ENCODE data around the gene GPR17. TPM values are rescaled to one million over a fixed set of nuclear protein-coding genes. Genes with fewer than 3 reads are reported as not detected.

GPR17 gene
- total RNA-seq, 1 donor from 2014 or later = 0.18 TPM

DNA sequence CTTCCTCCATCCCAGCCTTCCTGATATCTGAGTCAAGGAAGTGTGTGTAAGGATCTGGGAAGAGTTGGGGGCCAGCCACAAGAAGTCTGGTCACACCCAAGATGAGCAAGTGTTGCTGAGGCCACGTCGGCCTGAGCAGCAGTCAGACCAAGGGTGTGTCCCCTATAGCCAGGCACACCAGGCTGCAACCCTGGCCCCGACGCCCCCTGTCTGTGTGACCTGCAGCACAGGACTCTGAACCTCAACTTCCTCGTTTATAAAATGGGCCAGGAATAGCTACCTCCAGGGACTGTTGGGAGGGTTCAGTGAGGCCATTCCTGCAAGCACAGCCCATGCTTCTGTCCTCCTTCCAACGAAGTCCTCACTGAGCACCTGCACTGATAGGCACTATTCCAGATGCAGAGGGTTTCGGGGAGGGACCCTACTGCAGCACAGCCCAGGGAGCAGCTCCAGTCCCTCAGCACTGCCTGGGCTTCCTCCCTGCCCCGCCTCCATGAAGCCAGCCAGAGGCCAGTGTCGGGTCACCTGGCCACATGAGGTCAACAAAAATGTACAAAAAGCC is 16.1 kb downstream of the GPR17 start:
- Histone ChIP-seq H3K4me1 (ENCODE audit: insufficient read depth, low read length) (peaks cover 4% of the 10 kb centered on the region), H3K9ac (ENCODE audit: low read length) (no peak overlapping the region), H3K4me2 (ENCODE audit: low read length) (no peak overlapping the region)

DNA sequence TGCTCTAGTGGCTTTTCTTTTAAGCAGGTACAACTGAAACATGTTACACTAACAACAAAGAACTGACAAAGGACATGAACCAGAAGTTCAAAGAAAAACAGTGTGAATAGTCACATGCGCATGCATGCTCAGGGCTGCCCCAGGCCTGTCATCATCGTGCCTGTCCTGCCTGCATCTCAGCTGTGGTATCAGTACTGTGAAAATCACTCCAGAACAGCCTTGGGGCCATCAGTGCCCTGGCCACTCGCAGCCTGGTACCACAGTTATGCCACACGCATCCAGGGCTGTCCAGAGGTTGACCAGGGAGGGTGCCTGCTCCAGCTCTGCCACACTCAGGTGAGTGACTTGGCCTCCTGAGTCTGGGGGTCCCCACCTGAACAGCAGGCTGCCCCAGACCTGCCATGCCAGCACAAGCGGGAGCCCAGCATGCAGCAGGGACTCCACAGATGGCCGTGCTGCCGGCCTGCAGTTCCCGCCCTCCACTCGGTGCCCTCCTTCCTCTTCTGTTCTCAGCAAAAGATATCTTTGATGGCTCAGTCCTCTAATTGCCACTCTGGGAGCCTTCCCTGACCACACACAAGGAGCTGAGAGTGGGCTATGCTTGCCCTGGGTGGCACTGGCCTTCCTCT is 17.1 kb downstream of the GPR17 start:
- no peak overlapping the region for H3K4me2 ChIP-seq (ENCODE audit: low read length)
- peaks cover 47% of the 10 kb centered on the region for H4K20me1 ChIP-seq (ENCODE audit: insufficient read depth, low read length)
- H3K27me3 ChIP-seq (ENCODE audit: insufficient read depth, low read length) = peaks cover 22% of the 10 kb centered on the region
- no peak overlapping the region for H2AFZ ChIP-seq (ENCODE audit: low read depth, low read length)
- H3K4me1 ChIP-seq (ENCODE audit: insufficient read depth, low read length) = peaks cover 4% of the 10 kb centered on the region
- H3K9ac ChIP-seq (ENCODE audit: low read length) = no peak overlapping the region
- no peak for DNase-seq (ENCODE audit: low read depth)
- H3K27ac Mint-ChIP-seq (ENCODE audit: unreplicated experiment) = no peak overlapping the region
- H3K4me1 Mint-ChIP-seq (ENCODE audit: low read depth, unreplicated experiment) = peaks cover 30% of the 10 kb centered on the region
- peaks cover 12% of the 10 kb centered on the region for H3K79me2 ChIP-seq (ENCODE audit: insufficient read depth, low read length)
- FAIRE-seq = no peak
- TF ChIP-seq, protein P1, sequence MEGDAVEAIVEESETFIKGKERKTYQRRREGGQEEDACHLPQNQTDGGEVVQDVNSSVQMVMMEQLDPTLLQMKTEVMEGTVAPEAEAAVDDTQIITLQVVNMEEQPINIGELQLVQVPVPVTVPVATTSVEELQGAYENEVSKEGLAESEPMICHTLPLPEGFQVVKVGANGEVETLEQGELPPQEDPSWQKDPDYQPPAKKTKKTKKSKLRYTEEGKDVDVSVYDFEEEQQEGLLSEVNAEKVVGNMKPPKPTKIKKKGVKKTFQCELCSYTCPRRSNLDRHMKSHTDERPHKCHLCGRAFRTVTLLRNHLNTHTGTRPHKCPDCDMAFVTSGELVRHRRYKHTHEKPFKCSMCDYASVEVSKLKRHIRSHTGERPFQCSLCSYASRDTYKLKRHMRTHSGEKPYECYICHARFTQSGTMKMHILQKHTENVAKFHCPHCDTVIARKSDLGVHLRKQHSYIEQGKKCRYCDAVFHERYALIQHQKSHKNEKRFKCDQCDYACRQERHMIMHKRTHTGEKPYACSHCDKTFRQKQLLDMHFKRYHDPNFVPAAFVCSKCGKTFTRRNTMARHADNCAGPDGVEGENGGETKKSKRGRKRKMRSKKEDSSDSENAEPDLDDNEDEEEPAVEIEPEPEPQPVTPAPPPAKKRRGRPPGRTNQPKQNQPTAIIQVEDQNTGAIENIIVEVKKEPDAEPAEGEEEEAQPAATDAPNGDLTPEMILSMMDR (IDR thresholded peaks at IDR 0.05; ENCODE audit: insufficient read depth, low read depth, low read length) = no peak
- TF ChIP-seq EZH2 (IDR thresholded peaks at IDR 0.05; ENCODE audit: insufficient read depth, low read length) = no peak
- peaks cover 9% of the 10 kb centered on the region for H3K27me3 Mint-ChIP-seq (ENCODE audit: low read depth, unreplicated experiment)
- no peak overlapping the region for H3K4me3 Mint-ChIP-seq (ENCODE audit: unreplicated experiment)
- no peaks in the 10 kb centered on the region for H3K9me3 ChIP-seq (ENCODE audit: insufficient read depth, low read depth, low read length)
- peaks cover 3% of the 10 kb centered on the region for H3K9me3 Mint-ChIP-seq (ENCODE audit: unreplicated experiment)
- H3K36me3 Mint-ChIP-seq (ENCODE audit: low read depth, unreplicated experiment) = peaks cover 22% of the 10 kb centered on the region
- H3K4me3 ChIP-seq (ENCODE audit: insufficient read depth, low read depth, low read length) = no peak overlapping the region
- H3K27ac ChIP-seq (ENCODE audit: low read depth, low read length) = no peak overlapping the region
- no peaks in the 10 kb centered on the region for H3K36me3 ChIP-seq (ENCODE audit: insufficient read depth, low read length)

More for the DNA sequence above, 16.1 kb downstream of the GPR17 start:
- DNase-seq (ENCODE audit: low read depth) (no peak), FAIRE-seq (no peak)
- H3K27ac ChIP-seq (ENCODE audit: low read depth, low read length) = no peak overlapping the region
- H3K9me3 Mint-ChIP-seq (ENCODE audit: unreplicated experiment) = peaks cover 3% of the 10 kb centered on the region
- H3K4me1 Mint-ChIP-seq (ENCODE audit: low read depth, unreplicated experiment) = peaks cover 30% of the 10 kb centered on the region
- peaks cover 9% of the 10 kb centered on the region for H3K27me3 Mint-ChIP-seq (ENCODE audit: low read depth, unreplicated experiment)
- H3K36me3 Mint-ChIP-seq (ENCODE audit: low read depth, unreplicated experiment) = peaks cover 31% of the 10 kb centered on the region
- no peaks in the 10 kb centered on the region for H3K9me3 ChIP-seq (ENCODE audit: insufficient read depth, low read depth, low read length)
- peaks cover 22% of the 10 kb centered on the region for H3K27me3 ChIP-seq (ENCODE audit: insufficient read depth, low read length)
- H3K4me3 Mint-ChIP-seq (ENCODE audit: unreplicated experiment) = no peak overlapping the region
- no peak overlapping the region for H3K4me3 ChIP-seq (ENCODE audit: insufficient read depth, low read depth, low read length)
- H2AFZ ChIP-seq (ENCODE audit: low read depth, low read length) = no peak overlapping the region
- peaks cover 12% of the 10 kb centered on the region for H3K79me2 ChIP-seq (ENCODE audit: insufficient read depth, low read length)
- peak overlapping the region; percentile 41 for H3K27ac Mint-ChIP-seq (ENCODE audit: unreplicated experiment)
- TF ChIP-seq, protein P1 (IDR thresholded peaks at IDR 0.05; ENCODE audit: insufficient read depth, low read depth, low read length) = no peak
- TF ChIP-seq EZH2 (IDR thresholded peaks at IDR 0.05; ENCODE audit: insufficient read depth, low read length) = no peak
- H3K36me3 ChIP-seq (ENCODE audit: insufficient read depth, low read length) = no peaks in the 10 kb centered on the region
- peaks cover 47% of the 10 kb centered on the region for H4K20me1 ChIP-seq (ENCODE audit: insufficient read depth, low read length)

DNA sequence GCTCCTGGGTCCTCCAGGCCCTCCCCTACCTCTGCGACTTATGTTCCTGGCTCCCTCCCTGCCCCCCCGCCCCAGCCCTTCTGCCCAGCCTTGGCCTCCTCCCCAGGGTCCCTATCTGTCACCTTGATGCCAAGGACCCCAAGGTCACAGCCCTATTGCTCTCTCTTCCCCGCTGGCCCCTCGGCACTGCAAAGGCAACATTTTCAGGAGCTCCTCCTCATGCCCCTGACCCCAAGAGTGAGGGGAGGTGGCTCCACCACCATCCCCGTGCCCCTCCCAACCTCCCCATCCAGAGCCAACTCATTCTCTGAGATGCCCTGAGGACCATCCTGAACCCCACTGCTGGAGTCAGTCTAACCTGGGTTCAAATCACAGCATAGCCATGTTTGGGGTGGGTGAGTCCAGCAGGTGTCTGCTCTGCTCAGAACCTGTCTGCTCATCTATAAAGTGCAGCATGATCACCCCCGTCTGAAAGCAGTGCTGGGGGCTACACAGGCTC is 17.7 kb downstream of the GPR17 start:
- Mint-ChIP-seq H3K4me3 (ENCODE audit: unreplicated experiment) (no peak overlapping the region), H3K27ac (ENCODE audit: unreplicated experiment) (no peak overlapping the region), H3K4me1 (ENCODE audit: low read depth, unreplicated experiment) (peaks cover 29% of the 10 kb centered on the region), H3K27me3 (ENCODE audit: low read depth, unreplicated experiment) (peaks cover 9% of the 10 kb centered on the region), H3K9me3 (ENCODE audit: unreplicated experiment) (peaks cover 3% of the 10 kb centered on the region), H3K36me3 (ENCODE audit: low read depth, unreplicated experiment) (peaks cover 20% of the 10 kb centered on the region)
- H4K20me1 ChIP-seq (ENCODE audit: insufficient read depth, low read length) = peaks cover 47% of the 10 kb centered on the region
- no peak overlapping the region for H3K9ac ChIP-seq (ENCODE audit: low read length)
- no peak overlapping the region for H3K4me3 ChIP-seq (ENCODE audit: insufficient read depth, low read depth, low read length)
- peaks cover 4% of the 10 kb centered on the region for H3K4me1 ChIP-seq (ENCODE audit: insufficient read depth, low read length)
- TF ChIP-seq EZH2 (IDR thresholded peaks at IDR 0.05; ENCODE audit: insufficient read depth, low read length) = no peak
- TF ChIP-seq, protein P1 (IDR thresholded peaks at IDR 0.05; ENCODE audit: insufficient read depth, low read depth, low read length) = no peak
- DNase-seq (ENCODE audit: low read depth) = no peak
- FAIRE-seq = no peak
- no peaks in the 10 kb centered on the region for H3K9me3 ChIP-seq (ENCODE audit: insufficient read depth, low read depth, low read length)
- peak overlapping the region; percentile 80 for H3K4me2 ChIP-seq (ENCODE audit: low read length)
- H3K27me3 ChIP-seq (ENCODE audit: insufficient read depth, low read length) = peaks cover 22% of the 10 kb centered on the region
- no peaks in the 10 kb centered on the region for H3K36me3 ChIP-seq (ENCODE audit: insufficient read depth, low read length)
- peaks cover 12% of the 10 kb centered on the region for H3K79me2 ChIP-seq (ENCODE audit: insufficient read depth, low read length)
- H3K27ac ChIP-seq (ENCODE audit: low read depth, low read length) = no peak overlapping the region
- no peak overlapping the region for H2AFZ ChIP-seq (ENCODE audit: low read depth, low read length)

Data from astrocyte (in vitro differentiated cells and primary cell).